Progenitor cell of endocrine pancreas (in vitro differentiated cells): ENCODE measurements around the gene GALNT16. TPM values are rescaled to one million over a fixed set of nuclear protein-coding genes. Genes with fewer than 3 reads are reported as not detected.

ENCODE experiments used
- DNase-seq: peaks from one replicate; pipeline ENCODE4 v3.0.0; 2021; ENCODE audit warnings: low spot score; ENCODE audit not compliant: unreplicated experiment
- H3K27ac Mint-ChIP-seq: 2 replicates; pipeline ENCODE4 v1.8.0; 2021; ENCODE audit warnings: mild to moderate bottlenecking, moderate library complexity, mixed read lengths
- H3K27me3 Mint-ChIP-seq: 2 replicates; pipeline ENCODE4 v1.8.0; 2021; ENCODE audit warnings: mixed read lengths
- H3K36me3 Mint-ChIP-seq: 2 replicates; pipeline ENCODE4 v1.8.0; 2022; ENCODE audit warnings: mixed read lengths; ENCODE audit not compliant: insufficient read depth
- H3K4me1 Mint-ChIP-seq: 2 replicates; pipeline ENCODE4 v1.8.0; 2021; ENCODE audit warnings: low read depth, mixed read lengths
- H3K4me3 Mint-ChIP-seq: 2 replicates; pipeline ENCODE4 v1.8.0; 2021; ENCODE audit warnings: low read depth, mild to moderate bottlenecking, moderate library complexity, mixed read lengths
- H3K9me3 Mint-ChIP-seq: 2 replicates; pipeline ENCODE4 v1.8.0; 2021; ENCODE audit warnings: low read depth, mixed read lengths
- total RNA-seq: library from RNA; stranded (reverse); gene quantifications from 2 replicates; pipeline ENCODE4 v1.2.1, GENCODE V29; 2021
- TF ChIP-seq, protein P1 (sequence below): fragments of 200-600 bp; sonication (generic); IDR thresholded peaks from one replicate; pipeline ENCODE4 v1.5.0; 2021; ENCODE audit warnings: antibody characterized with exemption, mild to moderate bottlenecking; ENCODE audit not compliant: unreplicated experiment

Gene GALNT16
- total RNA-seq, 1 donor from 2014 or later = 12.7 TPM

DNA sequence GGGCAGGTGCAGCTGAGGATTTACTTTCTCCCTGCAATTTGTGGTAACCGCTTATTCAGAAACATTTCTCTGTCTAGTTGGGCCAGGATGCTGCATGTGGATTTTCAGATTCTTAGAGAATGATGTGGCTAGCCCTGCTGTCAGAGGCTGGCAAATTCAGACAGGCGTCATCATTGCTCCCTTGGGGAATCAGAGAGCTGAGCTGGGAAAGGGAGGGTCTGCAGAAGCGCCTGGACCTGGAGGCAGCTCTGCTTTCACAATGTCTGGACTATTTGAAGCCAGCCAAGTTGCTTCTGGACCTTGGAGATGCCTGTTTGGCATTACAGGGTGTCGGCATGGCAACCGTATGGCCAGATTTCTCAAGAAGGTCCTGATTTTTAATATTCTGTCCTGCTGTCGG, 3.4 kb downstream of the GALNT16 start:
- TF ChIP-seq, protein P1, sequence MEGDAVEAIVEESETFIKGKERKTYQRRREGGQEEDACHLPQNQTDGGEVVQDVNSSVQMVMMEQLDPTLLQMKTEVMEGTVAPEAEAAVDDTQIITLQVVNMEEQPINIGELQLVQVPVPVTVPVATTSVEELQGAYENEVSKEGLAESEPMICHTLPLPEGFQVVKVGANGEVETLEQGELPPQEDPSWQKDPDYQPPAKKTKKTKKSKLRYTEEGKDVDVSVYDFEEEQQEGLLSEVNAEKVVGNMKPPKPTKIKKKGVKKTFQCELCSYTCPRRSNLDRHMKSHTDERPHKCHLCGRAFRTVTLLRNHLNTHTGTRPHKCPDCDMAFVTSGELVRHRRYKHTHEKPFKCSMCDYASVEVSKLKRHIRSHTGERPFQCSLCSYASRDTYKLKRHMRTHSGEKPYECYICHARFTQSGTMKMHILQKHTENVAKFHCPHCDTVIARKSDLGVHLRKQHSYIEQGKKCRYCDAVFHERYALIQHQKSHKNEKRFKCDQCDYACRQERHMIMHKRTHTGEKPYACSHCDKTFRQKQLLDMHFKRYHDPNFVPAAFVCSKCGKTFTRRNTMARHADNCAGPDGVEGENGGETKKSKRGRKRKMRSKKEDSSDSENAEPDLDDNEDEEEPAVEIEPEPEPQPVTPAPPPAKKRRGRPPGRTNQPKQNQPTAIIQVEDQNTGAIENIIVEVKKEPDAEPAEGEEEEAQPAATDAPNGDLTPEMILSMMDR = no peak

DNA sequence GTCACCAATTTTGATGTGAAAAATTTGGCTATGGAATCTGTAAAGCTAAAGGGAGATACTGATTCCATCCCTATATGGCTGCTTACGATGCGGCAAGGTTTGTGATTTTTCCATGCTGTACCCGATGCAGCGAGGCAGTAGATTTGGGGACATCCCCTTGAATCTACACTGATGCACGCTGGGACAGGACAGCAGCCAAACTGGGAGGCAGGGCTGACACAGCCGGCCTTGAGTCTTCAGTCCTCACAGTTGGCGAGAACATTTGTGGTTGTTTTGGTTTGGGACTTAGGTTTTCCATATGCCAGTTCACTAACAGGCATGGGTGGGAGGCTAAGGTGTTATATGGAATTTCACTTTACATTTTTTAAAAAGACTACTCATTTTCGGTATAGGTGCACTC, 3.8 kb downstream of the GALNT16 start:
- H3K27me3 Mint-ChIP-seq = peaks cover 22% of the 10 kb centered on the region
- no peaks in the 10 kb centered on the region for H3K36me3 Mint-ChIP-seq
- no peaks in the 10 kb centered on the region for H3K9me3 Mint-ChIP-seq
- peaks cover 15% of the 10 kb centered on the region for H3K4me1 Mint-ChIP-seq
- H3K27ac Mint-ChIP-seq = no peak overlapping the region
- TF ChIP-seq, protein P1 = no peak
- no peak overlapping the region for H3K4me3 Mint-ChIP-seq
- no peak for DNase-seq

More for the DNA sequence above, 3.4 kb downstream of the GALNT16 start:
- Mint-ChIP-seq H3K27me3 (peaks cover 26% of the 10 kb centered on the region), H3K36me3 (no peaks in the 10 kb centered on the region), H3K9me3 (no peaks in the 10 kb centered on the region), H3K4me1 (peaks cover 15% of the 10 kb centered on the region), H3K27ac (no peak overlapping the region), H3K4me3 (no peak overlapping the region)
- DNase-seq = no peak

DNA sequence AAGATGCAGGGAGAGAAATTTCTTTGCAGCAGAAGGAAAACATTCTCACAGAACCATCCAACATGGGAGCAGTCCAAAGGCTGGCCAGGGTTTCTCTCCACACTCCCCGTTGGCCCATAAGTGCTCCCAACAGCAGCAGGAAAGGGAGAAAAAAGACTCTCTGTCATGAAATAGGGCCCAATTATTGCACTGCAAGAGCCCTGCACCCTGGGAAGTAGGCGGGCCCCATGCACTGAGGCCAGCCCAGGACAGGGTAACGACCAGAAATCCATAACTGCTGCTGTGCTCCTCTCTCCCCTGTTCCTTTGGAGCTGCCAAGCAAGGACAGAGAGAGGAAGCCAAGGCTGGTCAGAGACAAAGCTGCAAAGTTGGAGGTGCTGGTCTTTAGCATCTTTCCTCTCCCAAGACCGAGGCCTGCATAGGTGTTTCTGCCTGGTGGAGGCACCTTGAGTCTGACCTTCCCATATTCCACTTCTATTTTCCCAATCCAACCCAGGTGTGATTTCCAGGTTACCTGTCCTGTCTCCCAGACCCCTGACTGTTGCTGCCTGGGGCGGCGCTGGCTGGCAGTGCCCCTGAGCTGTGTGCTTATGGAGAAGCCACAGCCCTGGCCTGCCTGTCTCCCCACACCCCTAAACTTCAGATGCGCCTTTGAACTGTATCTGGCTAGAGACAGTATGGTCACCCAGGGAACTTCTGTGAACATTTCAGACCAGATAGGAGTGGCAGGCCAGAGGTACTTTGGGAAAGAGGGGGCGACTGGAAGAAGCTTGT, 6.8 kb downstream of the GALNT16 start:
- peaks cover 3% of the 10 kb centered on the region for H3K4me1 Mint-ChIP-seq
- TF ChIP-seq, protein P1 = no peak
- peaks cover 9% of the 10 kb centered on the region for H3K27me3 Mint-ChIP-seq
- H3K9me3 Mint-ChIP-seq = no peaks in the 10 kb centered on the region
- H3K27ac Mint-ChIP-seq = no peak overlapping the region
- DNase-seq = no peak
- H3K4me3 Mint-ChIP-seq = no peak overlapping the region
- H3K36me3 Mint-ChIP-seq = no peaks in the 10 kb centered on the region

DNA sequence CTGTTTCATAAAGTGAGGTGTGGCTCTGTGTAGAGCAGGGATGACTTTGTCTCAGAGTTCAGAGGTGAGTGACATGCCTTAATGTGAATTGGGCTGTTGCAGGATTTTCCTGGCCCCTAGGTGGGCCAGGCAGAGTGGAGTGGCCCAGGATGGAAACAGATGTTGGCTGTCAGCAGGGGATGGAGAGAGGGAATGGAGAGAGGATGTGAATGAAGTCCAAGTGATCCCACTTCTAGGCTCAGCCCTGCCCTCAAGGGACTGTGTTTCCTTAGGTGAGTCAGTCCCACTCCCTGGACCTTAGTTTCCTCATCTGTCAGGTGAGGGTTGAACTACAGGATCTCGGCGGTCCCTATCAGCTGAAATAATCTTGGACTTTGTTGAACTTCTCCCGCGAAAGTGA, 7.5 kb downstream of the GALNT16 start:
- H3K36me3 Mint-ChIP-seq = no peaks in the 10 kb centered on the region
- no peaks in the 10 kb centered on the region for H3K9me3 Mint-ChIP-seq
- H3K4me3 Mint-ChIP-seq = no peak overlapping the region
- peaks cover 5% of the 10 kb centered on the region for H3K27me3 Mint-ChIP-seq
- no peak overlapping the region for H3K27ac Mint-ChIP-seq
- no peak for DNase-seq
- TF ChIP-seq, protein P1 = no peak
- H3K4me1 Mint-ChIP-seq = no peaks in the 10 kb centered on the region

DNA sequence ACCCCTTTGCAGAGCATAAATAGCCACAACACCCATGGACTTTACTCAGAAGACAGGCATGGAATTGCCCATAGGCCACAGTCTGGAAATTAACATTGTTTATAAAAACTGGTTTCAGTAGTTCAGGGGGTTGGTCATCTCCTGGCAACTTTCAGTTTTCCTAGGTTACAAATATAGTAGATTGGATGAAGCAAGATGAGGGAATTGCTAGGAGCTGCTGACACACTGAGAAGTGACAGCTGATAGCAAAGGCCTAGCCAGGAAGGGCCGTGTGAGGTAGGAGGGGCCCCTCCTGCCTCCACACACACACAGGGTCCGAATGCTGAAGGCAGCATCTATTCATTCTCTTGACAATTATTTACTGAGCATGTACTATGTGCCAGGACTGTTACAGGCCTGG, 8.3 kb downstream of the GALNT16 start:
- H3K4me1 Mint-ChIP-seq = no peaks in the 10 kb centered on the region
- DNase-seq = no peak
- no peak overlapping the region for H3K4me3 Mint-ChIP-seq
- H3K27ac Mint-ChIP-seq = no peak overlapping the region
- H3K27me3 Mint-ChIP-seq = peaks cover 3% of the 10 kb centered on the region
- TF ChIP-seq, protein P1 = no peak
- H3K36me3 Mint-ChIP-seq = no peaks in the 10 kb centered on the region
- no peaks in the 10 kb centered on the region for H3K9me3 Mint-ChIP-seq
